MM.1S (cell line): ENCODE measurements around the gene FNIP2.

Experiments used
- EZH2 ChIP-seq: fragments of 300-600 bp; sonication (generic); optimal IDR thresholded peaks from 2 replicates; pipeline ENCODE3; 2017; ENCODE audit warnings: low read depth, mild to moderate bottlenecking, antibody characterized with exemption, low read length, mixed read lengths
- EZH2phosphoT487 ChIP-seq: fragments of 300-600 bp; sonication (generic); IDR thresholded peaks from 2 replicates; pipeline ENCODE4 v1.6.1; 2018; ENCODE audit warnings: antibody characterized with exemption, low read length
- TF ChIP-seq, protein P1 (sequence below): fragments of 300-600 bp; sonication (generic); IDR thresholded peaks from 2 replicates; pipeline ENCODE4 v1.5.1; 2016; ENCODE audit warnings: antibody characterized with exemption, low read length, mixed read lengths

GRCh38 chr4:158805635-158806471 lies 37.0 kb downstream of the FNIP2 start:
- no peak for TF ChIP-seq EZH2phosphoT487
- TF ChIP-seq, protein P1, sequence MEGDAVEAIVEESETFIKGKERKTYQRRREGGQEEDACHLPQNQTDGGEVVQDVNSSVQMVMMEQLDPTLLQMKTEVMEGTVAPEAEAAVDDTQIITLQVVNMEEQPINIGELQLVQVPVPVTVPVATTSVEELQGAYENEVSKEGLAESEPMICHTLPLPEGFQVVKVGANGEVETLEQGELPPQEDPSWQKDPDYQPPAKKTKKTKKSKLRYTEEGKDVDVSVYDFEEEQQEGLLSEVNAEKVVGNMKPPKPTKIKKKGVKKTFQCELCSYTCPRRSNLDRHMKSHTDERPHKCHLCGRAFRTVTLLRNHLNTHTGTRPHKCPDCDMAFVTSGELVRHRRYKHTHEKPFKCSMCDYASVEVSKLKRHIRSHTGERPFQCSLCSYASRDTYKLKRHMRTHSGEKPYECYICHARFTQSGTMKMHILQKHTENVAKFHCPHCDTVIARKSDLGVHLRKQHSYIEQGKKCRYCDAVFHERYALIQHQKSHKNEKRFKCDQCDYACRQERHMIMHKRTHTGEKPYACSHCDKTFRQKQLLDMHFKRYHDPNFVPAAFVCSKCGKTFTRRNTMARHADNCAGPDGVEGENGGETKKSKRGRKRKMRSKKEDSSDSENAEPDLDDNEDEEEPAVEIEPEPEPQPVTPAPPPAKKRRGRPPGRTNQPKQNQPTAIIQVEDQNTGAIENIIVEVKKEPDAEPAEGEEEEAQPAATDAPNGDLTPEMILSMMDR = no peak
- no peak for TF ChIP-seq EZH2
